Measurements from ENCODE around the gene UBE2O.
"Not testable (repeated sequence)": the region's sequence is repeated elsewhere in the genome, so short reads cannot be mapped to it uniquely, and the experiment has no call there.

The UBE2O gene

DNA sequence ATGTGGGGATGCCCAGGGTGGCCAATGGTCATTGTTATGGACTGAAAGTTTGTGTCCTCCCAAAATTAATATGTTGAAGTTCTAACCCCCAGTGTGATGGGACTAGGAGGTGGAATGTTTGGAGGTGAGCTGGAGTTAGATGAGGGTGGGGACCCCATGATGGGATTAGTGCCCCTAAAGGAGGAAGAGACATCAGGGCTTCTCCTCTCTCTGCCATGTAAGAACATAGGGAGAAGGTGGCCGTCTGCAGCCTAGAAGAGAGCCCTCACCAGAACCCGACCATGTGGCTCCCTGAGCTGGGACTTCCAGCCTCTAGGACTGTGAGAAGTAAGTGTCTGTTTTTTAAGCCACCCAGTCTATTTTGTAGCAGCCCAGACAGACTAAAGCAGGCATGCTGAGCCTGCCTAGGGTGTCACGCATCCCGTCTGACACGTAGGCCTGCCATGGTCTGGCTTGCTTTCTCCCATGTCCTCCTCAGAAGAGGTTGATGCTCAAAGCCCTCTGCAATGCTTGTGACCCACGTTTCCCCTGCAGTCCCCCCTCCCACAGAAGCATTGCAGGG, 95.3 kb downstream of the UBE2O start:
- no peaks in the 10 kb centered on the region for H3K9me3 ChIP-seq (ENCODE audit: control insufficient read depth, insufficient read depth, low read depth, low read length)
- no peak overlapping the region for H3K27ac ChIP-seq (ENCODE audit: low read depth, low read length)
- peaks cover 8% of the 10 kb centered on the region; the same call in 1 of the 2 replicates for H3K4me1 ChIP-seq (ENCODE audit: control insufficient read depth, insufficient read depth, low read length)
- no peak overlapping the region for H3K9ac ChIP-seq (ENCODE audit: low read length)
- H3K27me3 ChIP-seq (ENCODE audit: control insufficient read depth, insufficient read depth, low read length) = no peaks in the 10 kb centered on the region; the same call in 1 of the 2 replicates
- no peaks in the 10 kb centered on the region for H3K36me3 ChIP-seq (ENCODE audit: control insufficient read depth, insufficient read depth, low read length)
- H3K4me3 ChIP-seq (ENCODE audit: low read depth, low read length) = no peak overlapping the region

DNA sequence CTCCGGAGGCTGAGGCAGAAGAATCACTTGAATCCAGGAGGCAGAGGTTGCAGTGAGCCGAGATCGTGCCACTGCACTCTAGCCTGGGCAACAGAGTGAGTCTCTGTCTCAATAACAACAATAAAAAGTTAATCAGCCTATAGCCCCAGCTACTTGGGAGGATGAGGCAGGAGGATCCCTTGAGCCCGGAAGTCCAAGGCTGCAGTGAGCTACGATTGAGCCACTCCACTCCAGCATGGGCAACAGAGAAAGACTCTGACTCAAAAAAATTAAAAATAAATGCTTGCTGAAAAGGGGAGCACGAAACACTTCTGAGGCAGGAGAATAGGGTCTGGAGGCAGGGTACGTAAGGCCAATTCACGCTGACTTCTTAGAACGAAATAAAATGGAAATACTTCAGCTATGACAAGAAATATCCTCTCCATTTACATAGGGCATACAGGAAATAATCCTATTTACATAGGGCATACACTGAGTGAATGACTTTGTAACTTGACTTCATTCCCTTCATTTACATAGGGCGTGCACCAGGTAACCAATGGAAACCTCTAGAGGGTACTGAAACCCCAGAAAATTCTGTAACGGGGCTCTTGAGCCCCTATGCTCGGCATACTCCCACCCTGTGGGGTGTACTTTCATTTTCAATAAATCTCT, 96.0 kb downstream of the UBE2O start:
- no peaks in the 10 kb centered on the region; the same call in 1 of the 2 replicates for H3K27me3 ChIP-seq (ENCODE audit: control insufficient read depth, insufficient read depth, low read length)
- no peaks in the 10 kb centered on the region for H3K9me3 ChIP-seq (ENCODE audit: control insufficient read depth, insufficient read depth, low read depth, low read length)
- H3K9ac ChIP-seq (ENCODE audit: low read length) = no peak overlapping the region
- no peak overlapping the region for H3K27ac ChIP-seq (ENCODE audit: low read depth, low read length)
- H3K4me3 ChIP-seq (ENCODE audit: low read depth, low read length) = no peak overlapping the region
- peaks cover 10% of the 10 kb centered on the region; the same call in 1 of the 2 replicates for H3K4me1 ChIP-seq (ENCODE audit: control insufficient read depth, insufficient read depth, low read length)
- H3K36me3 ChIP-seq (ENCODE audit: control insufficient read depth, insufficient read depth, low read length) = no peaks in the 10 kb centered on the region

DNA sequence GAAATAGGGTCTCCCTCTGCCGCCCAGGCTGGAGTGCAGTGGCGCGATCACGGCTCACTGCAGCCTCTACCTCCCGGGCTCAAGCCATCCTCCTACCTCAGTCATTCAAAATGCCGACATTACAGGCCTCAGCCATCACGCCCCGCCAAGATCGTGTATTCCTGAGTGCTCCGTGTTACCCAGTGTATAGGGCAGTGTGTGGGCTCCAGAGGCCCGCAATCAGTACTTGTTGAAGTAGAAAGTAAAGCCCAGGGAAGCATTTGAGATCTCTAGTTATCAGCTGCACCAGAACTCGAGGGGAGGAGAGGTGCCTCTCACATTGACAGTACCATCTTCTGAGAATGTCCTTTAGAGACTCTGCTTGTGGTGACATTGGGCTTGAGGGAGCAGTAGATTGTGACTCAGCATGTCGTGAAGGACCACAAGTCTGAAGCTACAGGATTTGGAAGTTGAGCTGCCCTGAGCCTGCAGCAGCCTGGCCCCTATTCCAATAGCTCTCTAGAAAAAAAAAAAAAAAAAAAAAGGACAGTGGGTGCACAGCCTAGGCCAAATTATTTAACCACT, 98.1 kb downstream of the UBE2O start:
- Histone ChIP-seq H3K27me3 (ENCODE audit: control insufficient read depth, insufficient read depth, low read length) (no peaks in the 10 kb centered on the region; the same call in 1 of the 2 replicates), H3K9ac (ENCODE audit: low read length) (peak overlapping the region; percentile 22), H3K4me1 (ENCODE audit: control insufficient read depth, insufficient read depth, low read length) (peaks cover 10% of the 10 kb centered on the region; the same call in 1 of the 2 replicates), H3K27ac (ENCODE audit: low read depth, low read length) (no peak overlapping the region), H3K4me3 (ENCODE audit: low read depth, low read length) (no peak overlapping the region), H3K36me3 (ENCODE audit: control insufficient read depth, insufficient read depth, low read length) (no peaks in the 10 kb centered on the region), H3K9me3 (ENCODE audit: control insufficient read depth, insufficient read depth, low read depth, low read length) (no peaks in the 10 kb centered on the region)

DNA sequence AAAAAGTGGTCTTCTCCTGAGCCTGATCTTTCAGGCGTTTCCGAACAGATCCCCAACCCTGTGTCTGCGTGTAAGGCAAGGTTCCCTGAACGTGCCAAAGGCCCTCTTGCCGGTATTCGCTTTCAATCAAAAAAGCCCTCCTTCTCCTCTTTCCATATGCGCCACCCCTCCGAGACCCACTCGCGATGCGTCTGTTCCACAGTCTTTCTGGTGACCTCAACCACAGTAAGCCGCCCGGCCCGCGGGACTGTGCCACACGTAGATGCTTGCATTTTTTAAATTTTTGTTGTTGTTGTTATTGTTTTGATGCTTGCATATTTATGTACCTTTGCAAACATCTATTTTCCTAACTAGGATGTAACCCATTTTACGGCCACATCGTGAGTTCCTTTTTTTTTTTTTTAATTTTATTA, 98.6 kb downstream of the UBE2O start:
- H3K36me3 ChIP-seq (ENCODE audit: control insufficient read depth, insufficient read depth, low read length) = no peaks in the 10 kb centered on the region
- H3K27me3 ChIP-seq (ENCODE audit: control insufficient read depth, insufficient read depth, low read length) = no peaks in the 10 kb centered on the region; the same call in 1 of the 2 replicates
- H3K27ac ChIP-seq (ENCODE audit: low read depth, low read length) = peak overlapping the region; percentile 100
- peak overlapping the region; percentile 100 for H3K9ac ChIP-seq (ENCODE audit: low read length)
- H3K4me1 ChIP-seq (ENCODE audit: control insufficient read depth, insufficient read depth, low read length) = peaks cover 10% of the 10 kb centered on the region; the same call in 1 of the 2 replicates
- H3K4me3 ChIP-seq (ENCODE audit: low read depth, low read length) = peak overlapping the region; percentile 91
- H3K9me3 ChIP-seq (ENCODE audit: control insufficient read depth, insufficient read depth, low read depth, low read length) = no peaks in the 10 kb centered on the region

DNA sequence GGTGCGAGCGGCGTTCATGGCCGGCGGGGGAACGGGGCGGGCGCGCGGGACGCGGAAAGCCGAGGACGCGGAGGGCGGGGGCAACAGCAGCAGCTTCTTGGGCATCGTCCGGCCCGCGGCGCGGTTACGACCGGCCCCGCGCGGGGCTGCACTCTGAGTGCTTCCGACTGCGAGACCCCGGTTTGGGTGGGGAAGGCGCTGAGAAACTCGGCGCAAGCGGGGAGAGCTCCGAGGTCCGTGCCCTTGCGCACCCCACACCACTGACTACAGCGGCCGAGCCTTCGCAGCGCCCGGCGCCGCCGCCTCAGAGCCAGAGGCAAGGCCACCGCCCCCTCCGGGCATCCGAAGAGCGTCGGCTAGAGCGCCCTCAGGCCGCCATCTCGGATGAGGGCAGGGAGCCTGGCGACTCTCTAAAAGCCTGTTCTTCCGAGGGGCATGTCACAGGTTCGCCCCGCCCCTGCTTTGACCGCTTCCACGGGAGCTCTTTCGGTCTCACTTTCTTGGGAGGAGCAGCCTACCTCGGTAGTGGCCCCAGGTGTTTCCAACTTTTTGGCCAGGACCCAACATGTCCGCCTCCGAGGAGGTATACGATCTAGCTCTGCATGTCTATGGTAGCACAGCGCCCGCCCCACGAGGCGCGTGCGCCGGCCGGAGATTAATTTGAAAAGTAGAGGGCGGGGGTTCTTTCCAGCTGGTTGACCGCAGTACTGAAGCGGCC, 99.2 kb downstream of the UBE2O start, which contains the start of gene PRPSAP1:
PRPSAP1 (minus strand) TSS at position 318 of the 718 bp plus-strand sequence; CDS start at position 105, 213 bp downstream.
- Histone ChIP-seq H3K4me3 (ENCODE audit: low read depth, low read length) (peak within 1 kb of the TSS; percentile 91), H3K36me3 (ENCODE audit: control insufficient read depth, insufficient read depth, low read length) (no peaks in the 10 kb centered on the region), H3K4me1 (ENCODE audit: control insufficient read depth, insufficient read depth, low read length) (peaks cover 10% of the 10 kb centered on the region; the same call in 1 of the 2 replicates), H3K27ac (ENCODE audit: low read depth, low read length) (peak within 1 kb of the TSS; percentile 100), H3K9me3 (ENCODE audit: control insufficient read depth, insufficient read depth, low read depth, low read length) (no peaks in the 10 kb centered on the region), H3K27me3 (ENCODE audit: control insufficient read depth, insufficient read depth, low read length) (no peaks in the 10 kb centered on the region; the same call in 1 of the 2 replicates), H3K9ac (ENCODE audit: low read length) (peak within 1 kb of the TSS; percentile 100)

DNA sequence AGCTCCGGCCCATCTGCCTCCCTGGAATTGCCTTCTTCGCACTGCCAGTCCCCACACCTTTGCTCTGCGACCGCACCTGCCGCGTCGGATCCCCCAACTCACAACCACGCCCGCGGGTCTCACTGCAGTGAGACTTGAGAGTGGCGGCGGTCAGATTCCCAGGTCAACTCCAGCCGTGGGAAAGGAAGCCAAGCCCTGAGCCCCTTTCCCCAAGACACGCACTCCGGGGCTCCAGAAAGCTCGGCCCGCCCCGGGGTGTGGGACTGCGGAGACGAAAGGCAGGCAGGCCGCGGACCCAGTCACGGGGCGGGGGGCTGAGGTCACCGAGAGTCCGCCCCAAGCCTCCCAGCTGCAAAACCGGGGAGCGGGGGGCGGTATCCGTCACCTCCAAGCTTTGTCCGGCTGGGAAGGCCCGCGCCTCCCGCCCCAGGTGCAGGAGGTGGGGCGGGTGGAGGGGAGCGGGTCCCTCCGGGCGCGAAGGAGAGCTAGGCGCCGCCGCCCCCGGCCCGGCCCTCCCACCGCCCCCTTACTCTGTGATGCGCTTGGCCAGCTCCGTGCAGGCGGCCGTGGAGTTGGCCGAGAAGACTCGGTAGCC, 99.9 kb downstream of the UBE2O start:
- H3K36me3 ChIP-seq (ENCODE audit: control insufficient read depth, insufficient read depth, low read length) = no peaks in the 10 kb centered on the region
- H3K27me3 ChIP-seq (ENCODE audit: control insufficient read depth, insufficient read depth, low read length) = no peaks in the 10 kb centered on the region; the same call in 1 of the 2 replicates
- H3K4me3 ChIP-seq (ENCODE audit: low read depth, low read length) = peak overlapping the region; percentile 91
- H3K9me3 ChIP-seq (ENCODE audit: control insufficient read depth, insufficient read depth, low read depth, low read length) = no peaks in the 10 kb centered on the region
- H3K27ac ChIP-seq (ENCODE audit: low read depth, low read length) = no peak overlapping the region
- peak overlapping the region; percentile 100 for H3K9ac ChIP-seq (ENCODE audit: low read length)
- H3K4me1 ChIP-seq (ENCODE audit: control insufficient read depth, insufficient read depth, low read length) = peaks cover 10% of the 10 kb centered on the region; the same call in 1 of the 2 replicates

DNA sequence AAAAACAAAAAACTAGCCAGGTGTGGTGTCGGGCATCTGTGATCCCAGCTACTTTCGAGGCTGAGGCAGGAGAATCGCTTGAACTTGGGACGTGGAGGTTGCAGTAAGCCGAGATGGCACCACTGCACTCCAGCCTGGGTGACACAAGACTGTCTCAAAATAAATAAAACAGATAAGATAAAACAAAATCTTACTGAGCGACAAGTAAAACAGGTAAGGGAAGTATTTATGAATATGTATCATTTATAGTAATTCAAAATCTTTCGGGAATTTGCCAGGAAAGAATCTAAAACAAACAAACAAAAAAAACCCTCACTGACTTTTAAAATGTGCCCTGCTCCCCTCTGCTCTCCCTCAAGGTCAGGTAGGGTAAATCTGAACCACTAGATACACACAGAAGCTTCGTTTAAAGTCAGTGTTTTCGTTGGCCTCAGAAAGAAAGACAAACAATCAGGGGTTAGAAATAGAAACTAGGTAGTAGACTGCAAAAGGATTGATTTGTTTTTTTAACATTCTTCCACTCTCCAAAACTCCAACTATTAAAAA, 101.4 kb downstream of the UBE2O start:
- peaks cover 10% of the 10 kb centered on the region; the same call in 1 of the 2 replicates for H3K4me1 ChIP-seq (ENCODE audit: control insufficient read depth, insufficient read depth, low read length)

DNA sequence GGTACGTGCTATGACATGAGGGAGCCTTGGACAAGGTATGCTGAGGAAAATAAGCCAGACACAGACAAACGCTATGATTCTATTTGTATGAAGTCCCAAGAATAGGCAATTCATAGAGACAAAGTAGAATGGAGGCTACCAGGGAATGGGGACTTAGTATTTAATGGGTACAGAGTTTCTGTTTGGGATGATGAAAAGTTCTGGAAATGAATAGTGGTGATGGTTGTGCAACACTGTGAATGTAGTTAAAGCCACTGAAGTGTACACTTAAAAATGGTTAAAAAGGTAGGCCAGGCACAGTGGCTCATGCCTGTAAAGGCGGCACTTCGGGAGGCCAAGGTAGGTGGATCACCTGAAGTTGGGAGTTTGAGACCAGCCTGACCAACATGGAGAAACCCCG, 102.5 kb downstream of the UBE2O start:
- no peaks in the 10 kb centered on the region; the same call in 1 of the 2 replicates for H3K27me3 ChIP-seq (ENCODE audit: control insufficient read depth, insufficient read depth, low read length)
- no peak overlapping the region for H3K9ac ChIP-seq (ENCODE audit: low read length)
- H3K36me3 ChIP-seq (ENCODE audit: control insufficient read depth, insufficient read depth, low read length) = peaks cover 22% of the 10 kb centered on the region
- peaks cover 10% of the 10 kb centered on the region; the same call in 1 of the 2 replicates for H3K4me1 ChIP-seq (ENCODE audit: control insufficient read depth, insufficient read depth, low read length)
- no peak overlapping the region for H3K4me3 ChIP-seq (ENCODE audit: low read depth, low read length)
- H3K27ac ChIP-seq (ENCODE audit: low read depth, low read length) = no peak overlapping the region
- H3K9me3 ChIP-seq (ENCODE audit: control insufficient read depth, insufficient read depth, low read depth, low read length) = no peaks in the 10 kb centered on the region

More for the DNA sequence above, 101.4 kb downstream of the UBE2O start:
- Histone ChIP-seq H3K9ac (ENCODE audit: low read length) (no peak overlapping the region), H3K27me3 (ENCODE audit: control insufficient read depth, insufficient read depth, low read length) (no peaks in the 10 kb centered on the region; the same call in 1 of the 2 replicates), H3K4me3 (ENCODE audit: low read depth, low read length) (no peak overlapping the region), H3K9me3 (ENCODE audit: control insufficient read depth, insufficient read depth, low read depth, low read length) (no peaks in the 10 kb centered on the region), H3K36me3 (ENCODE audit: control insufficient read depth, insufficient read depth, low read length) (peaks cover 10% of the 10 kb centered on the region), H3K27ac (ENCODE audit: low read depth, low read length) (no peak overlapping the region)

DNA sequence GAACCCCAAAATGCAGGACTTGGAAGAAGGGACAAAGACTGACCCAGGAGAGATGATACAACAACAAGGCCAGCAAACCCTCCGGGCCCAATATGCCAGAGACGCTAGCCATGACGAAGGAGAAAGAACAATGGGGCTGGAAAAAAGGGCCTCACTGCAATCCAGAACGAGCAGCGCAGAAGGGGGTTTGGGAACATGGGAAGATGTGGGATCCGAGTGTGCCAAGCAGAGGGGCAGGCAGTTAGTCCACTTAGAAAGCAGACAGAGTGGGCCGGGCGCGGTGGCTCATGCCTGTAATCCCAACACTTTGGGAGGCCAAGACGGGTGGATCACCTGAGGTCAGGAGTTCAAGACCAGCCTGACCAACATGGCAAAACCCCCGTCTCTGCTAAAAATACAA, 106.0 kb downstream of the UBE2O start:
- not testable (repeated sequence) for H3K4me1 ChIP-seq (ENCODE audit: control insufficient read depth, insufficient read depth, low read length); H3K27ac ChIP-seq (ENCODE audit: low read depth, low read length)
- peaks cover 42% of the 10 kb centered on the region for H3K36me3 ChIP-seq (ENCODE audit: control insufficient read depth, insufficient read depth, low read length)

DNA sequence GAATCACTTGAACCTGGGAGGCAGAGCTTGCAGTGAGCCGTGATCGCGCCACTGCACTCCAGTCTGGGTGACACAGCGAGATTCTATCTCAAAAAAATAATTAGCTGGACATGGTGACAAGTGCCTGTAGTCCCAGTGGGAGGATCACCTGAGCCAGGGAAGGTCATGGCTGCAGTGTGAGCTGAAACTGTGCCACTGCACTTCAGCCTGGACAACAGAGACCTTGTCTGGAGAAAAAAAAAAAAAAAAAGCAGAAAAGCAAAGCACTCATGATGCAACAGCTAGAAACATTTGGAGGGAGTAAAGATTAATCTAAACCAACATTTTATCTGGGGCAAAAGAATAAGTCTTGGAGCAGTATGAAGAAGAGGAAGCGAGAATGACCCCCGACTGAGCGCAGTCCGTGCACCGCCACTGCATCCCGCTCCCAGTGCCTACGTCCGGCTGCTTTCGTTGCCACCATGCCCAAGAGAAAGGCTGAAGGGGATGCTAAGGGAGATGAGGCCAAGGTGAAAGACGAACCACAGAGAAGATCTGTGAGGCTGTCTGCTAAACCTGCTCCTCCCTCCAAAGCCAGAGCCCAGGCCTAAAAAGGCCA, 107.5 kb downstream of the UBE2O start:
- H3K4me1 ChIP-seq (ENCODE audit: control insufficient read depth, insufficient read depth, low read length) = no peaks in the 10 kb centered on the region
- H3K36me3 ChIP-seq (ENCODE audit: control insufficient read depth, insufficient read depth, low read length) = peaks cover 47% of the 10 kb centered on the region
- no peak overlapping the region for H3K9ac ChIP-seq (ENCODE audit: low read length)
- H3K27me3 ChIP-seq (ENCODE audit: control insufficient read depth, insufficient read depth, low read length) = no peaks in the 10 kb centered on the region
- no peak overlapping the region for H3K4me3 ChIP-seq (ENCODE audit: low read depth, low read length)
- no peak overlapping the region for H3K27ac ChIP-seq (ENCODE audit: low read depth, low read length)
- no peaks in the 10 kb centered on the region for H3K9me3 ChIP-seq (ENCODE audit: control insufficient read depth, insufficient read depth, low read depth, low read length)

More for the DNA sequence above, 106.0 kb downstream of the UBE2O start:
- not testable (repeated sequence) for H3K9me3 ChIP-seq (ENCODE audit: control insufficient read depth, insufficient read depth, low read depth, low read length); H3K27me3 ChIP-seq (ENCODE audit: control insufficient read depth, insufficient read depth, low read length); H3K9ac ChIP-seq (ENCODE audit: low read length); H3K4me3 ChIP-seq (ENCODE audit: low read depth, low read length)
